IMR-90 (cell line): Measurements from ENCODE around the gene CFAP299. TPM values are rescaled to one million over a fixed set of nuclear protein-coding genes. Genes with fewer than 3 reads are reported as not detected.

Experiments
- ATAC-seq: fragments of 200-7000 bp; cut with Tn5 transposase; 2 replicates; pipeline ENCODE4 v1.9.1; 2020; ENCODE audit warnings: low read depth, mild to moderate bottlenecking, moderate library complexity
- BruUV-seq: library from RNA; stranded (reverse); fragments of 400-500 nt; replicated peaks from 2 replicates; lab custom pipeline; 2021; lab: Mats Ljungman, UMichigan
- CTCF ChIA-PET: fragments of 300-600 bp; formaldehyde crosslinking; extraction: SDS; loops from one replicate; lab custom pipeline; 2021; ENCODE audit warnings: antibody characterized with exemption; lab: Yijun Ruan, JAX
- POLR2A ChIA-PET: fragments of 300-600 bp; sonication (Branson Sonifier 250); formaldehyde crosslinking; loops from one replicate; lab custom pipeline; 2022; ENCODE audit warnings: antibody characterized with exemption; ENCODE audit not compliant: unreplicated experiment; lab: Charles Lee
- DNase-seq: peaks from one replicate; pipeline ENCODE4 v3.0.0; 2013
- H2AFZ ChIP-seq: replicated peaks from 2 replicates; pipeline ENCODE3; 2013; ENCODE audit warnings: low read length, mild to moderate bottlenecking; ENCODE audit not compliant: poor library complexity
- H2AK5ac ChIP-seq: 2 replicates; pipeline ENCODE4 v1.6.1; 2013; ENCODE audit warnings: low read depth, low read length, inconsistent platforms
- H2AK9ac ChIP-seq: replicated peaks from 2 replicates; pipeline ENCODE3; 2013; ENCODE audit warnings: mild to moderate bottlenecking, low read depth, low read length, moderate library complexity; ENCODE audit not compliant: poor library complexity
- H2BK120ac ChIP-seq: 2 replicates; pipeline ENCODE4 v1.6.1; 2013; ENCODE audit warnings: low read depth, low read length, inconsistent platforms
- H2BK15ac ChIP-seq: 3 replicates; pipeline ENCODE4 v1.6.1; 2013; ENCODE audit warnings: low read depth, low read length, inconsistent platforms
- H2BK20ac ChIP-seq: 2 replicates; pipeline ENCODE4 v1.6.1; 2013; ENCODE audit warnings: low read depth, mild to moderate bottlenecking, inconsistent platforms, low read length, moderate library complexity
- H2BK5ac ChIP-seq: 2 replicates; pipeline ENCODE4 v1.6.1; 2013; ENCODE audit warnings: mild to moderate bottlenecking, low read depth, low read length, inconsistent platforms; ENCODE audit not compliant: poor library complexity, severe bottlenecking
- H3K14ac ChIP-seq: replicated peaks from 2 replicates; pipeline ENCODE4 v1.6.1; 2013; ENCODE audit warnings: low read depth, low read length, inconsistent platforms
- H3K18ac ChIP-seq: 2 replicates; pipeline ENCODE4 v1.6.1; 2013; ENCODE audit warnings: low read depth, low read length, control low read depth
- H3K23ac ChIP-seq: 2 replicates; pipeline ENCODE4 v1.6.1; 2013; ENCODE audit warnings: low read depth, low read length, inconsistent platforms
- H3K27ac ChIP-seq: 2 replicates; pipeline ENCODE4 v1.5.1; 2013; ENCODE audit warnings: mild to moderate bottlenecking, control low read depth, low read length; ENCODE audit not compliant: insufficient read depth
- H3K27me3 ChIP-seq: 2 replicates; pipeline ENCODE4 v1.6.1; 2013; ENCODE audit warnings: low read length; ENCODE audit not compliant: control insufficient read depth, insufficient read depth
- H3K36me3 ChIP-seq: 2 replicates; pipeline ENCODE4 v1.6.1; 2013; ENCODE audit warnings: low read length, mixed read lengths; ENCODE audit not compliant: control insufficient read depth, insufficient read depth
- H3K4ac ChIP-seq: 2 replicates; pipeline ENCODE4 v1.6.1; 2013; ENCODE audit warnings: low read depth, low read length, inconsistent platforms
- H3K4me1 ChIP-seq: 2 replicates; pipeline ENCODE4 v1.6.1; 2013; ENCODE audit warnings: low read length, mixed read lengths; ENCODE audit not compliant: control insufficient read depth, insufficient read depth
- H3K4me2 ChIP-seq: 2 replicates; pipeline ENCODE4 v1.6.1; 2013; ENCODE audit warnings: low read depth, mild to moderate bottlenecking, control low read depth, low read length, moderate library complexity
- H3K4me3 ChIP-seq: 2 replicates; pipeline ENCODE4 v1.5.1; 2013; ENCODE audit warnings: low read depth, mild to moderate bottlenecking, control low read depth, low read length, moderate library complexity; ENCODE audit not compliant: insufficient read depth
- H3K56ac ChIP-seq: 2 replicates; pipeline ENCODE4 v1.6.1; 2013; ENCODE audit warnings: low read length, inconsistent platforms; ENCODE audit not compliant: insufficient read depth; ENCODE audit errors: extremely low read depth
- H3K79me1 ChIP-seq, 2 experiments: 2 replicates each; pipeline ENCODE4 v1.6.1; 2013; ENCODE audit warnings: low read length in 2 of 2, inconsistent platforms in 1 of 2, low read depth in 1 of 2
- H3K9ac ChIP-seq: 2 replicates; pipeline ENCODE4 v1.6.1; 2013; ENCODE audit warnings: low read depth, low read length, control low read depth
- H3K9me1 ChIP-seq: 2 replicates; pipeline ENCODE4 v1.6.1; 2013; ENCODE audit warnings: low read length, inconsistent platforms; ENCODE audit not compliant: insufficient read depth
- H3K9me3 ChIP-seq: 2 replicates; pipeline ENCODE4 v1.6.1; 2013; ENCODE audit warnings: low read length; ENCODE audit not compliant: control insufficient read depth, insufficient read depth
- H4K20me1 ChIP-seq: 2 replicates; pipeline ENCODE4 v1.6.1; 2013; ENCODE audit warnings: low read length, inconsistent platforms; ENCODE audit not compliant: insufficient read depth
- H4K5ac ChIP-seq: 2 replicates; pipeline ENCODE4 v1.6.1; 2013; ENCODE audit warnings: mild to moderate bottlenecking, low read depth, low read length, control low read depth
- H4K8ac ChIP-seq, 2 experiments: 2 replicates each; pipeline ENCODE4 v1.6.1; 2013; ENCODE audit warnings: low read depth in 2 of 2, low read length in 2 of 2, control low read depth in 1 of 2, inconsistent platforms in 1 of 2
- H4K91ac ChIP-seq: 2 replicates; pipeline ENCODE4 v1.6.1; 2013; ENCODE audit warnings: low read depth, low read length, inconsistent platforms; ENCODE audit not compliant: insufficient read depth
- BHLHE40 ChIP-seq: fragments of 150-350 bp; IDR thresholded peaks from 2 replicates; pipeline ENCODE4 v1.6.1; 2016; ENCODE audit warnings: mild to moderate bottlenecking, low read depth, low read length
- CEBPB ChIP-seq: IDR thresholded peaks from 2 replicates; pipeline ENCODE4 v1.6.1; 2012; ENCODE audit warnings: low read depth, low read length, improper control_type of control experiment
- CHD1 ChIP-seq: IDR thresholded peaks from 2 replicates; pipeline ENCODE4 v1.6.1; 2012; ENCODE audit warnings: low read depth, low read length, improper control_type of control experiment
- CTCF ChIP-seq: conservative IDR thresholded peaks from 2 replicates; pipeline ENCODE4 v1.5.1; 2012; ENCODE audit warnings: mild to moderate bottlenecking, low read depth, low read length, improper control_type of control experiment
- ELK1 ChIP-seq: fragments of 150-350 bp; IDR thresholded peaks from 2 replicates; pipeline ENCODE4 v1.6.1; 2016; ENCODE audit warnings: low read depth, mild to moderate bottlenecking, low read length, moderate library complexity, borderline replicate concordance
- FOS ChIP-seq: fragments of 150-350 bp; IDR thresholded peaks from 2 replicates; pipeline ENCODE4 v1.6.1; 2016; ENCODE audit warnings: low read depth, low read length
- MAFK ChIP-seq: IDR thresholded peaks from 2 replicates; pipeline ENCODE4 v1.6.1; 2012; ENCODE audit warnings: low read depth, low read length, improper control_type of control experiment
- MAZ ChIP-seq: IDR thresholded peaks from 2 replicates; pipeline ENCODE4 v1.6.1; 2012; ENCODE audit warnings: low read depth, mild to moderate bottlenecking, low read length, improper control_type of control experiment, moderate library complexity, borderline replicate concordance
- MXI1 ChIP-seq: IDR thresholded peaks from 2 replicates; pipeline ENCODE4 v1.6.1; 2012; ENCODE audit warnings: low read depth, mild to moderate bottlenecking, low read length, moderate library complexity, borderline replicate concordance
- NFE2L2 ChIP-seq: fragments of 150-350 bp; IDR thresholded peaks from 2 replicates; pipeline ENCODE4 v1.6.1; 2016; ENCODE audit warnings: low read depth, mild to moderate bottlenecking, low read length
- POLR2A ChIP-seq: IDR thresholded peaks from 2 replicates; pipeline ENCODE4 v1.6.1; 2012; ENCODE audit warnings: mild to moderate bottlenecking, low read depth, low read length
- RAD21 ChIP-seq: IDR thresholded peaks from 2 replicates; pipeline ENCODE4 v1.6.1; 2012; ENCODE audit warnings: low read length, improper control_type of control experiment
- RCOR1 ChIP-seq: IDR thresholded peaks from 2 replicates; pipeline ENCODE4 v1.6.1; 2012; ENCODE audit warnings: mild to moderate bottlenecking, low read length, improper control_type of control experiment; ENCODE audit not compliant: insufficient replicate concordance
- RFX5 ChIP-seq: IDR thresholded peaks from 2 replicates; pipeline ENCODE4 v1.8.0; 2012; ENCODE audit warnings: low read depth, mild to moderate bottlenecking, low read length, moderate library complexity
- SMC3 ChIP-seq: fragments of 150-350 bp; IDR thresholded peaks from 2 replicates; pipeline ENCODE4 v1.6.1; 2016; ENCODE audit warnings: low read depth, mild to moderate bottlenecking, antibody characterized with exemption, low read length, moderate library complexity
- WGBS, 2 experiments: methylation state at CpG; one replicate each; pipeline versions ENCODE4 v1.1.5 to v1.1.7; 2013; ENCODE audit warnings: missing lambda C conversion rate in 2 of 2; ENCODE audit not compliant: insufficient read length in 1 of 2; ENCODE audit errors: extremely low coverage in 2 of 2; 5-methylcytosine and 5-hydroxymethylcytosine counted together
- dilution Hi-C: fragments of 300-500 bp; cut with HindIII; formaldehyde crosslinking; loops from one replicate; pipeline ENCODE4 v1.14.3; 2018; ENCODE audit warnings: low sequenced_read_pairs; ENCODE audit not compliant: unreplicated experiment
- in situ Hi-C: fragments of 300-500 bp; cut with MboI; formaldehyde crosslinking; loops from 3 replicates; pipeline ENCODE4 v1.14.3; 2019; ENCODE audit warnings: low sequenced_read_pairs, inconsistent platforms, mixed read lengths
- intact Hi-C: fragments of 100-400 bp; cut with micrococcal nuclease; formaldehyde crosslinking; loops from 2 replicates; pipeline ENCODE4 v1.10.0; 2022
- polyA plus RNA-seq, 3 experiments: library from polyadenylated mRNA; depleted of rRNA; stranded (reverse); fragments of >200 nt; gene quantifications; 2 replicates each; pipeline ENCODE4 v1.2.3, GENCODE V29; 2012; ENCODE audit warnings: low replicate concordance in 1 of 3
- total RNA-seq: library from RNA; depleted of rRNA; stranded (reverse); fragments of >200 nt; gene quantifications from 2 replicates; pipeline ENCODE4 v1.2.3, GENCODE V29; 2012
- TF ChIP-seq, protein P1 (sequence below): fragments of 150-350 bp; IDR thresholded peaks from 2 replicates; pipeline ENCODE4 v1.6.1; 2017; ENCODE audit warnings: mild to moderate bottlenecking, antibody characterized with exemption, low read length, low read depth

CFAP299 gene
- total and polyA plus RNA-seq, 2 of the 4 experiments (the other 2 are of a cell fraction), result 1.0 to 1.1 TPM

DNA sequence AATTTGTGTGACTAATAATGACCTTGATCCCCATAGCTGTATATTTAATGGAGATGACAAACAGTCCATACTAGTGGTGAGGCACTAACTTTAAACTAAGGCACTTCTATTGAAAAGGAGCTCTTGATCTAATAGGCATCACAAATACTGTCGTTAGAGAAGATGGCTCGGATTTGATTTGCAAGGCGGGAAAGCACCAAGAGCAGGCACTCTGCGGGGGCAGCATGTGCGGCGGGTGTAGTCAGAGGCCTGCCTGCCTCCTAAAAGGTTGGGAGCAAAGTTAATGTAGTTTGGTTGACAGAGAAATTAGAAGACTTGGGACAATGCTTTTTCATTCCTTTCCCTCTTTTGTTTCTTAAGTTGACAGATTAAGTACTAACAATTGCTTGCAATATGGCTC, 278.8 kb downstream of the CFAP299 start:
- Histone ChIP-seq H2AK5ac (no peak overlapping the region), H3K14ac (no peak overlapping the region), H3K9ac (no peak overlapping the region), H3K27me3 (peaks cover 1% of the 10 kb centered on the region; the same call in 1 of the 2 replicates), H3K56ac (no peak overlapping the region), H2AK9ac (no peak overlapping the region), H3K4me1 (no peaks in the 10 kb centered on the region), H3K23ac (no peak overlapping the region), H4K8ac (no peak overlapping the region), H2BK5ac (no peak overlapping the region), H3K79me1 (no peaks in the 10 kb centered on the region), H4K91ac (no peak overlapping the region), H3K4ac (no peak overlapping the region), H2AFZ (no peak overlapping the region), H2BK20ac (no peak overlapping the region), H3K27ac (no peak overlapping the region), H2BK15ac (no peak overlapping the region), H3K36me3 (no peaks in the 10 kb centered on the region), H4K20me1 (no peaks in the 10 kb centered on the region), H3K18ac (no peak overlapping the region), H3K4me2 (no peak overlapping the region), H4K5ac (no peak overlapping the region), H2BK120ac (no peak overlapping the region), H3K4me3 (no peak overlapping the region), H3K9me3 (no peaks in the 10 kb centered on the region), H3K9me1 (no peaks in the 10 kb centered on the region)
- in situ Hi-C loops, result no loop called here
- TF ChIP-seq BHLHE40 (no peak), MXI1 (no peak), ELK1 (no peak), MAZ (no peak), CTCF (no peak), NFE2L2 (no peak), RCOR1 (no peak), RAD21 (no peak), RFX5 (no peak), CEBPB (no peak), MAFK (no peak), CHD1 (no peak), SMC3 (no peak), POLR2A (no peak), FOS (no peak)
- TF ChIP-seq, protein P1, sequence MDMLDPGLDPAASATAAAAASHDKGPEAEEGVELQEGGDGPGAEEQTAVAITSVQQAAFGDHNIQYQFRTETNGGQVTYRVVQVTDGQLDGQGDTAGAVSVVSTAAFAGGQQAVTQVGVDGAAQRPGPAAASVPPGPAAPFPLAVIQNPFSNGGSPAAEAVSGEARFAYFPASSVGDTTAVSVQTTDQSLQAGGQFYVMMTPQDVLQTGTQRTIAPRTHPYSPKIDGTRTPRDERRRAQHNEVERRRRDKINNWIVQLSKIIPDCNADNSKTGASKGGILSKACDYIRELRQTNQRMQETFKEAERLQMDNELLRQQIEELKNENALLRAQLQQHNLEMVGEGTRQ, result no peak
- CTCF ChIA-PET, result no interaction called here
- no TSS peak for BruUV-seq
- dilution Hi-C loops, result no loop called here
- ATAC-seq, result no peak
- intact Hi-C loops, result loop anchor here (10.0 kb wide), 1 partner anchor 250 kb away; no protein-coding TSS in a partner anchor
- no CpG with 5 or more reads among the region's 6 CpGs for WGBS, 2 experiments
- POLR2A ChIA-PET, result no interaction called here
- no peak for DNase-seq
